T47D (cell line): Measurements from ENCODE around the gene SLC8A1.

ENCODE experiments used
- DNase-seq, 2 experiments: peaks; one replicate each; pipeline versions ENCODE4 v3.0.0 to v3.0.0-alpha.2; 2011 to 2012; ENCODE audit warnings: low read depth in 1 of 2, low spot score in 1 of 2
- JUND ChIP-seq: IDR thresholded peaks from 2 replicates; pipeline ENCODE4 v1.6.1; 2012; ENCODE audit warnings: low read depth
- in situ Hi-C: cut with HindIII; loops from 2 replicates; pipeline ENCODE4 v1.10.0; 2016; ENCODE audit warnings: low sequenced_read_pairs, low pct_unique_long_range_greater_than_20kb

Gene SLC8A1

DNA sequence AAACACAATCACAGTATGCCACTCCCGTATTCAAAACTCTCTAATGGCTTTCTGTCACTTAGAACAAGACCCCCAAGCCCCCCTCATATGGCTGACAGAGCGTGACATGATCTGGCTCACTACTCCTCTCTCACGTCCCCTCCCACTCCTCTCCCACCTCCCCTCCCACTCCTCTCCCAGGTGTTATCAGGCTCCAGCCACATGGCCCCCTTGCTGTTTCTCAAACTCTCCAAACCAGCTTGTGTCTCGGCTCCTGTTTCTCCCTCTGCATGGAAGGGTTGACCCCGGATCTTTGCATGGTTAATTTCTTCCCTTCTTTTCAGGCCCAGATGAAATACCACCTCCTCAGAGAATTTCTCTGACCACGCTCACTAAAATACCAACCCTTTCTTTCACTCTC lies 180.8 kb downstream of the SLC8A1 start:
- TF ChIP-seq JUND: no peak
- in situ Hi-C loops: no loop called here
- no peak for DNase-seq

DNA sequence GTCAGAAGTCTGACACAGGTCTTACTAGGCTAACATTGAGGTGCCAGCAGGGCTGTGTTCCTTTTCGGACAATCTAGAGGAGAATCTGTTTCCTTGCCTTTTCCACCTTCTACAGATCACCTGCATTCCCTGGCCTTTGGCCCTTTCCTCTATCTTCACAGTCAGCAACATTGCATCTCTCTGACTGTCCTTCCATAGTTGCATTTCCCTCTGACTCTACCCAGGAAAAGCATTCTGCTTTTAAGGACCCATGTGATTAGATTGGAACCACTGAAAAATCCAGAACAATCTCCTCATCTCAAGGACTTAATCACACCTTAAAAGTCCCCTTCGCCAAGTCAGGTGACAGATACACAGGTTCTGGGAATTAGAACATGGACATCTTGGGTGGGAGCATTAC lies 181.5 kb downstream of the SLC8A1 start:
- DNase-seq: no peak
- no peak for TF ChIP-seq JUND
- in situ Hi-C loops: no loop called here

DNA sequence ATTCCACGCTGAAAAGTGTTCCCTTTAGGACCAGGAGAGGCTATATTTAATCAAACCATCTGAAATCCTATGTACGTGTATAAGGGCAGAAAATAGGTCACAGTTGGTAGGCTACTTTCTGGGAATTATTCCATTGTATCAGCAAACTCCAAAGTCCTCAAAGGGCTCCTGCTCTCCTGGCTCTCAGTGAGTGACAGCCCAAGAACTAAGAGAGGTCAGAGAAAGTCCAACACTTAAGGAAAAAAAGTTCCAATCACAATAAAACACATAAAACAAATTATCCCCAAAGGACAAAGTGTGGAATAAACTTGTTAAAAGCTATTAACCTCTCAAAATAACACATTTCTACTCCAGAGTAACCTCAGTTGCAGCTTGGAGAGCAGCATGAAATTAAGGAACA lies 183.3 kb downstream of the SLC8A1 start:
- DNase-seq: no peak
- TF ChIP-seq JUND: no peak
- in situ Hi-C loops: no loop called here

DNA sequence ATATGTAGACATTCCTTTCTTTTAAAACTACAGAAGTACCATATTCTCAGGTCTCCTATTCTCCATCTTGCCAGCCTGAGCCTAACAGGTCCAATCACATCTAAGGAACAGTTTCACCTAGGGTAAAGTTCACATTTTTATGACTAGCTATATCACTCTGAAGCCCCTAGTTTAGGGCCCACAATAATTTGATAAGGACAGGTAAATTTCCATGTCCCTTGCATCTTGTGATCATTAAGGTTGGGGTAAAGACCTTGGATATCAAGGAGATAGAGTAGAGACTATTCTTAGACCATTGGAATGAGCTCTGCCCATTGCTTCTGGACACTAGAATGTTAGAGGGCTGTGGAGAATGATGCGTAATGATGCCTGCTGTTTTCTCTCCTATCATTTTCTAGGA lies 185.7 kb downstream of the SLC8A1 start:
- TF ChIP-seq JUND: no peak
- DNase-seq: no peak
- in situ Hi-C loops: no loop called here

DNA sequence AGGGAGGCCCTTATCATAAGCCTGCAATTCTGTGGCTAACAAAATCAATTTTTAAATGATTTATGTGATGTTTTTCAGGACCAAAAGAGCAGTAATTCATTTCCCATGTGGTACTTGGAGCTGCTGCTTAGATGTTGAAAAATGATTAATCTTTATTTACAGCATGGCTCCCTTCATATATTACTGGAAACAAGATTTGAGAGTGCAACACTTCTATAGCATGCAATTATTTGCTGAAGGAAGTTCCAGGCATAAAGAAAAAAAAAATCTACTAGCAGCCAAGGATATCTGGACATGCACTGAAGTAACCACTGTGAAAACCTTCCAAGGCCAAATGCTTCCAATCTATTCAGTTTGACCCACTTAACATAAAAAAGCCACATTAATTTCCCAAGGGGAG lies 186.3 kb downstream of the SLC8A1 start:
- in situ Hi-C loops: no loop called here
- DNase-seq: no peak
- TF ChIP-seq JUND: no peak

DNA sequence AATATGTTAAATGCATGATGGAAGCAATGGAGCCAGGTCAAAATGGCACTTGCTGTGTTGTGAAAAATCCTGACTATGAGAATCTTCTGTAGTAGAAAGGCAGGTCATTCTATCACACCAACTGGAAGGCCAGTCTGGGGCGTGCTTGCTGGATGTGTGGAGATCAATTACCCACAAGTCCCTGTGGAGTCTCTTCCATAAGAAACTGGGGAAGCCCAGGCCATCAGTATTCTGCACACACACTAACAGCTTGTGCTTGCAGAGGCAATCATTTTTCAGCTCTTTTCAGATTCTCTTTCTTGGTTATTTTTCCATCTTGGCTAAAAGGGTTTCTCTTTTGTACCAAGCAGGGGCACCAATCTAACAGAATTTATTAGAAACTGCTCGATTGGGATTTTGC lies 190.8 kb downstream of the SLC8A1 start:
- no peak for TF ChIP-seq JUND
- in situ Hi-C loops: no loop called here
- DNase-seq: no peak

DNA sequence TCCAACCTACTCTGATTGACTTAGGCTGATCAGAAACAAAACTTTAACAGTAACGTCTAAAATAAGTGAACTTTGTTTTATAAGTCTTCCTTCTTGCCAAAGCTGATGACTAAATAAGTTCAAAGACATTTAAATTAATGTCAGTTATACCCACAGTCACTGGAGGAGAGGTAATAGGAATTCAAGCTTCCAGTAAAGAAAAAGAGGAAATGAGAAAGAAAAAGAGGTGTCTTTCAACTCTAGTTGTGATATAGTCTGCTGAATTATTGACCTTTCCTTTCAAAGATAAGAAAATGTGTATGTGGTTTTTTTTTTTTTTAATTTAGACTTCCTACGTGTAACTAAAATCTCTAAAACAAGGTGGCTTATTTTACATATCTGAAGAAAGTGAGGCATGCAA lies 191.5 kb downstream of the SLC8A1 start:
- TF ChIP-seq JUND: no peak
- in situ Hi-C loops: no loop called here
- DNase-seq: no peak

DNA sequence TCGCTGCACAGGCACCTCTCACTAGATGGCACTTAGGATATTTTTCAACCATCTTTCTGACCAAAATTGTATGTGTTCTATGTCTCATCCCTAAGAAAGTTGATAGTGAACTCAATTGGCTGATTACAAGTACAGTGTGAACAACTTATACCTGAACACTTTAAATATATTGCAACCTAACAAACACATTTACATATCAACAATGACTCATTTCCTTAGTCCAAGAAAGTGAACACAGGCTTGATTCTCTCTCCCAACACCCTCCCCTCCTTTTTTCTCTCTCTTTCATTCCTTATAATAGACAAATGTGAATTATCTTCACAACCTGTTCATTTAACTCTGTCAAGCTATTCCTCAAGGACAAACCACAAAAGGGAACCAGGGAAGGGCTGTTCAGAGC lies 192.0 kb downstream of the SLC8A1 start:
- no peak for TF ChIP-seq JUND
- in situ Hi-C loops: no loop called here
- no peak for DNase-seq

DNA sequence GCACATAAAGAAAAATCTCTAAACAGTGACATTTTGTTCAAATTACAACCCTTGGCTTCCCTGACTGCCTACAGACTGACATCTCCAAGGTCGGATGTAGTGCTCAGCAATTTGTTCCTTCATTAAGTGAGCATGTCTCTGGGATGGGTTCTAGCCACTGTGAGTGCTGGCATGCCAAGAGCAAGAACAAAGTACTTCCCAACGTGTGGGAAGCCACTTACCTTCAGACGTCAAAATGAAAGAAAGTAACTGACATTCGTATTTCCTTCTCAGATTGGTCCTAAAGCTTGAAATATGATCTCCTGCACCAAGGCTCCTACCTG lies 193.8 kb downstream of the SLC8A1 start:
- in situ Hi-C loops: no loop called here
- DNase-seq: no peak
- TF ChIP-seq JUND: no peak

DNA sequence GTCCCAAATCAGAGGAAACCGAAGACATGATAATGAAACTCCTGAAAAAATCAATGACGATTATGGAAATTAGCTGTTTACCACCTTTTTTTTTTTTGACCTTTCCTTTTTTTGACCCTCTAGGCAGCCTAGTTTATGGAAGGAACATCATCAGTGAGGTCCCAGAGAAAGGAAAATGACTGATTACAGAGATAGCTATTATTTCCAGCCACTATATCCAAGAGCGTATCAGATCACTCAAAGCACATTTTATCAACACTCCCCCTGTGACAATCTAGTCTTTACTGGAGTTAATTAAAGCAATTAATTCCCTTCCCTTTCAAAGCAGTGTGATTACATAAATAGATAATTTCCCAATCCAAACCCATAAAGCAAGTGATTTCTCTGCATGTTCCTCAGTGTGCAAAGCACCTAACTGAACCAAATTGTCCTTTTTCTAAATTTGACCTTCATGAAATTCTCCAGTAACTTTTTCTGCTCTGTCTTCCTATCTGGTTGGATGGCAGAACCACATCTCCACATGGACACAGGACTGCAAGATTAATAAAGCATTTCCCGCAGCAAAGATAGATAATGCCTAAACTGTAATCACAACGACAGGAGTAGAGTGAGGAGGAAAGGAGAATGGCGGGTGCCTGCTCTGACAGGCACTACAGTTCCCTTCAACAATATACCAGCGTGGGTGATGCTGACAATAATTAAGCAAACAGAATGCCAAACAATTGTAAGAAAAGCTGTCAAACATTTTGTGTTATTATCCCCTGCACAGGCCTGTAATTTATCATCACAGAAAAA lies 194.4 kb downstream of the SLC8A1 start:
- DNase-seq: no peak
- in situ Hi-C loops: no loop called here
- no peak for TF ChIP-seq JUND

DNA sequence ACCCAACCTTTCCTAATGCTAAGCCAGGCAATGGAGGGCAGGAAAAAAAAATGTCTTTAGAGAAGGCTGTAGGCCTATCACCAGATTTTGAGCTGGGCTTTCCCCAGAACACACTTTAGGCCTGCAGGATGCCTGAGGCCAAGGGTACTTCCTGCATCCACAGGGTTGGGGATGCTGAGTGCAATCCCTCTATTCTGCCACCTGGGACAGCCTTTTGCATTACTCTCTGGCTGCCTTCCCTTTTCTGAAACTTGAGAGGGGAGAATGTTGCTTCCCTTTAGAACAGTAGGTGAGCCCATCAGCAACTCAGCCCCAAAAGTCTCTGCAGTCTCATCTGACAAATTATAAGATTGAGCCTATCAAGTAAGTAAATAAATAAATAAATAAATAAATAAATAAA lies 195.2 kb downstream of the SLC8A1 start:
- peak in 1 of 2 experiments; percentile 32 for DNase-seq
- TF ChIP-seq JUND: no peak
- in situ Hi-C loops: no loop called here

DNA sequence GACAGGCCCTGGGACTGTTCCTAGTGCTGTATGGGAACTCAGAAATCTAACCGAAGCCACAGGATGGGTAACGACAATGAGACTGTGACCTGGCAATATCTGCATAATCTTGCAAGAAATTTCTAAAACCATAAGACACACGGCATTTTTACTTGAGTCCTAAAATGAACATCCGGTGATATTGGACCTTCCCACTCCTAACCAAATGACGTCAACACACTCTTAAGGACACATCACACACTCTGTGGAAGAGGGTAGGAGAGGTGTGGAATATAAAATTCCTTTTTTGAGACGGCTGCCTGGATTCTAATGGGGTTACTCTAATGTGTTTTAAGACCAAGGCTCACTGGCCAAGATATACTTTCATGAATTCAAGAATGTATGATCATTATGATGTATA lies 195.9 kb downstream of the SLC8A1 start:
- no peak for DNase-seq
- in situ Hi-C loops: no loop called here
- TF ChIP-seq JUND: no peak

DNA sequence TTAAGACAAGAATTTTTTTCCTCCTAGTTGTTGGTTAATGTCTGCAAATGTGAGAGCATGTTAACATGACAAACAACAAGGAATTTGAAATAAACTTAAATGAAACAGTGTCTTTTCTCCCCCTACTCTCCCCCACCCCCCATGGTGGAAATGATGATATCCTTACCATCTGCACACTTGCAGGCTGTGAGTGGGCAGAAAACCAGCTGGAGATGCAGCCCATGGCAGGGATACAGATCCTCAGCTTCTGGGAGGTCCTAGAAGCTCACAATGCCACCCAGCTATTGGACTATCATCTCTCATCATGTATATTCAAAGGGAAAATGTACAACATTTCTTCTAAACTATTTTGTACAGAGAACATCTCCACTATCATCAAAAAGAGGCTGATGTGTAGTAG lies 196.8 kb downstream of the SLC8A1 start:
- no peak for TF ChIP-seq JUND
- in situ Hi-C loops: no loop called here
- no peak for DNase-seq

DNA sequence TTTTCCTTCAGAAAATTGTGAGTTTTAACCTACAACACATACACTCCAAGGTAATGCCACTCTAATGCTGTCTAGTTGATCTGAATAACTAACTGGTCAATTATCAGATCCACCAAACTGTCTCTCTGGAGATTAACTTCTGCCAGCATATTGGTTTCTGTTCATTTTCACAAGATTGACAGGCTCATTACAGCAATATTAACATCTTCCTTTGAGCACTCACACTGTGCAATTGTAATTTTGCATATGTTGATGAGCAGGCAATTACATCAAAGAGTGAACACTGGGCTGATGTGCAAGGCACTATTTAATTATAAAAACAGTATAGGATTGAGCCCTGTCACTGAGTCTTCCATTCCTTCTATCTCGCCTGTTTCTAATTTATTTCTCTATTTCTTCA lies 197.3 kb downstream of the SLC8A1 start:
- TF ChIP-seq JUND: no peak
- no peak for DNase-seq
- in situ Hi-C loops: no loop called here
